ENCODE measurements around the gene ASB16. TPM values are rescaled to one million over a fixed set of nuclear protein-coding genes. Genes with fewer than 3 reads are reported as not detected.

ASB16 gene
- total and polyA plus RNA-seq, 2 donors (not counting 1 experiment from before 2014, with no cell fraction given), result 0.17 TPM; not detected in 1

DNA sequence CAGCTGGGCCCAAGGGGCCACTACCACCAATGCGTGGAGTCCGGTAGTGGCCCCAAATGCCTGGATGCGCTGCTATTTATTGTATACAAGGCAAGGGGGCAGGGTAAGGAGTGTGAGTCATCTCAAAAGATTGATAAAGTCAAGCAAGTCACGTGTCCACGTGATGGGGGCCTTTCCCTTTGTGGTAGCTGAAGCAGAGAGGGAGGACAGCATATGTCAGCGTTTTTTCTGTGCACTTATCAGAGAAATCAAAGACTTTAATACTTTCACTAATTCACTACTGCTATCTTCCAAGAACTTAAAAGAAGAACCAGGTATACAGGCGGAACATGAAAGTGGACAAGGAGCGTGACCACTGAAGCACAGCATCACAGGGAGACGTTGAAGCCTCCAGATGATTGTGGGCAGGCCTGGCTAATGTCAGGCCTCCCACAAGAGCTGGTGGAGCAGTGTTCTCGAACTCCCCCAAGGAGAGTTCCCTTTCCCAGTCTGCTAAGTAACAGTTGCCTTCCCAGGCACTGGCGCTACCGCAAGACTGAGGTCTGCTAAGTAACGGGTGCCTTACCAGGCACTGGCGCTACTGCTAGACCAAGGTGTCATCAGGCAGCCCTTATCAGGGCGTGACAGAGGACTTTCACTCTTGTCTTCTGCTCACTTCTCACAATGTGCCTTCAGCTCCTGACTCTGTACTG lies 10.8 kb upstream of the ASB16 start:
- no peak for TF ChIP-seq EZH2 (IDR thresholded peaks at IDR 0.05; ENCODE audit: low read length, missing control alignments)
- TF ChIP-seq, protein P1, sequence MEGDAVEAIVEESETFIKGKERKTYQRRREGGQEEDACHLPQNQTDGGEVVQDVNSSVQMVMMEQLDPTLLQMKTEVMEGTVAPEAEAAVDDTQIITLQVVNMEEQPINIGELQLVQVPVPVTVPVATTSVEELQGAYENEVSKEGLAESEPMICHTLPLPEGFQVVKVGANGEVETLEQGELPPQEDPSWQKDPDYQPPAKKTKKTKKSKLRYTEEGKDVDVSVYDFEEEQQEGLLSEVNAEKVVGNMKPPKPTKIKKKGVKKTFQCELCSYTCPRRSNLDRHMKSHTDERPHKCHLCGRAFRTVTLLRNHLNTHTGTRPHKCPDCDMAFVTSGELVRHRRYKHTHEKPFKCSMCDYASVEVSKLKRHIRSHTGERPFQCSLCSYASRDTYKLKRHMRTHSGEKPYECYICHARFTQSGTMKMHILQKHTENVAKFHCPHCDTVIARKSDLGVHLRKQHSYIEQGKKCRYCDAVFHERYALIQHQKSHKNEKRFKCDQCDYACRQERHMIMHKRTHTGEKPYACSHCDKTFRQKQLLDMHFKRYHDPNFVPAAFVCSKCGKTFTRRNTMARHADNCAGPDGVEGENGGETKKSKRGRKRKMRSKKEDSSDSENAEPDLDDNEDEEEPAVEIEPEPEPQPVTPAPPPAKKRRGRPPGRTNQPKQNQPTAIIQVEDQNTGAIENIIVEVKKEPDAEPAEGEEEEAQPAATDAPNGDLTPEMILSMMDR (conservative IDR thresholded peaks at IDR 0.05 in 1 of 2, IDR thresholded peaks at IDR 0.05 in 1 of 2; ENCODE audit: low read depth in 1 of 2, low read length in 2 of 2), result no peak
- peaks cover 2% of the 10 kb centered on the region for H3K36me3 ChIP-seq (ENCODE audit: control insufficient read depth, insufficient read depth, low read length)
- no peak overlapping the region for H3K4me2 ChIP-seq (ENCODE audit: extremely low read depth, insufficient read depth, low read length)
- H2AFZ ChIP-seq (ENCODE audit: low read length), result no peak overlapping the region
- DNase-seq (ENCODE audit: low read depth in 2 of 2), result peak in 1 of 2 donors; percentile 35
- H3K9me3 ChIP-seq (ENCODE audit: control insufficient read depth, insufficient read depth, low read depth, low read length), result no peaks in the 10 kb centered on the region
- no peak overlapping the region for H3K9ac ChIP-seq (ENCODE audit: insufficient read depth, low read length)
- no peaks in the 10 kb centered on the region for H3K79me2 ChIP-seq (ENCODE audit: control insufficient read depth, insufficient read depth, low read length)
- H4K20me1 ChIP-seq (ENCODE audit: control insufficient read depth, extremely low read depth, insufficient read depth, low read length), result no peaks in the 10 kb centered on the region
- no peaks in the 10 kb centered on the region for H3K27me3 ChIP-seq (ENCODE audit: control insufficient read depth, insufficient read depth, low read length)
- H3K27ac ChIP-seq (ENCODE audit: insufficient read depth, low read length), result no peak overlapping the region
- H3K4me3 ChIP-seq (replicated peaks in 1 of 4; ENCODE audit: control extremely low read depth in 1 of 4, insufficient read depth in 1 of 4, low read depth in 3 of 4, low read length in 4 of 4), result no peak overlapping the region
- H3K4me1 ChIP-seq (ENCODE audit: control insufficient read depth, extremely low read depth, insufficient read depth, low read length), result no peaks in the 10 kb centered on the region

DNA sequence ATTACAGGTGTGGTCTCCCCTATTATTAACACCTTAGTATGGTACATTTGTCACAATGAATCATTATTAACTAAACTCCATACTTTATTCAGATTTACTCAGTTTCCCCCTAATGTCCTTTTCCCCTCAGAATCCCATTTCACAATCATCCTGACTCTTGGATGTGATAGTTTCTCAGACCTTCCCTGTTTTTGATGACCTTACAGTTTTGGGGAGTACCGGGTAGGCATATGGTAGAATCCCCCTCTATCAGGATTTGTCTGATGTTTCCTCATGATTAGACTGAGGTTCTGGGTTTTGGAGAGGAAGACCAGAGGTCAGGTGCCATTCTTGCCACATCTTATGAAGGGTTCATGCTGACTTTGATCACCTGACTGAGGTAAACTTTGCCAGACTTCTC lies 6.0 kb upstream of the ASB16 start:
- Histone ChIP-seq H3K27me3 (ENCODE audit: control insufficient read depth, insufficient read depth, low read length) (no peaks in the 10 kb centered on the region), H3K4me3 (replicated peaks in 1 of 4; ENCODE audit: control extremely low read depth in 1 of 4, insufficient read depth in 1 of 4, low read depth in 3 of 4, low read length in 4 of 4) (no peak overlapping the region), H3K27ac (ENCODE audit: insufficient read depth, low read length) (no peak overlapping the region), H3K4me2 (ENCODE audit: extremely low read depth, insufficient read depth, low read length) (no peak overlapping the region), H3K9me3 (ENCODE audit: control insufficient read depth, insufficient read depth, low read depth, low read length) (no peaks in the 10 kb centered on the region), H3K4me1 (ENCODE audit: control insufficient read depth, extremely low read depth, insufficient read depth, low read length) (no peaks in the 10 kb centered on the region), H4K20me1 (ENCODE audit: control insufficient read depth, extremely low read depth, insufficient read depth, low read length) (no peaks in the 10 kb centered on the region), H2AFZ (ENCODE audit: low read length) (no peak overlapping the region), H3K79me2 (ENCODE audit: control insufficient read depth, insufficient read depth, low read length) (no peaks in the 10 kb centered on the region), H3K9ac (ENCODE audit: insufficient read depth, low read length) (no peak overlapping the region), H3K36me3 (ENCODE audit: control insufficient read depth, insufficient read depth, low read length) (peaks cover 1% of the 10 kb centered on the region)
- no peak for TF ChIP-seq EZH2 (IDR thresholded peaks at IDR 0.05; ENCODE audit: low read length, missing control alignments)
- TF ChIP-seq, protein P1 (conservative IDR thresholded peaks at IDR 0.05 in 1 of 2, IDR thresholded peaks at IDR 0.05 in 1 of 2; ENCODE audit: low read depth in 1 of 2, low read length in 2 of 2), result no peak
- no peak for DNase-seq (ENCODE audit: low read depth in 2 of 2)

DNA sequence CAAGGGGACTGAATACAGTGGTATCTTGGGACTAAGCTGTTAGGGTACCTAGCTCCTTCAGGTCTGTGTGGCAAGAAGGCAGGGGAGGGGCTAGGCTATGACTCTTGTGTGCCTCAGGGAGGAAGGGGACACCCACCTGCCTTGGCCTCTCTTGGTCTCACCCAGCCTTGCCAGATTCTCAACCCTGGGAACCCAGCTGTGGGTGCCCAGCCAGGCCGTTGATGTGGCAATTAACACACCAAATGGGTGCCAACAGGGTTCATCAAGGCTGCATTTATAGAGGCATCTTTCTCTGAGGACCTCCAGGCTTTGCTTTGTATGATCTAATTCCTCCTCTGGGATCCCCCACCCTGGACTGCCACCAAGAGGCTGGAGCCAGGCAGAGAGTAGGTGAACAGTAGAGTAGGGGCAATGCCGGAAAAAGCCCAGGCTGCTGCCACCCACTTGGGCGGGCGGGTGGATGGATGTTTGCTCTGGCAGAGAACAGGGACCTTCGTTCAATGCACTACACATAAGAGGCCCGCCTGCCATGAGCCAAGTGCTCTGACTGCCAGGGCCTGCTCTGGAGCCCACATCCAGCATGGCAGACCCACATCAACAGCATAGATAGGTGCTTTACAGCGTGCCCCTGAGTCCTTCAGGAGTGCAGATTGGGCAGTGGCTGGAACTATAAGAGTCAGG lies 3.2 kb upstream of the ASB16 start:
- H3K4me3 ChIP-seq (replicated peaks in 1 of 4; ENCODE audit: control extremely low read depth in 1 of 4, insufficient read depth in 1 of 4, low read depth in 3 of 4, low read length in 4 of 4), result no peak overlapping the region
- H4K20me1 ChIP-seq (ENCODE audit: control insufficient read depth, extremely low read depth, insufficient read depth, low read length), result no peaks in the 10 kb centered on the region
- no peak overlapping the region for H3K9ac ChIP-seq (ENCODE audit: insufficient read depth, low read length)
- H3K9me3 ChIP-seq (ENCODE audit: control insufficient read depth, insufficient read depth, low read depth, low read length), result no peaks in the 10 kb centered on the region
- H3K27ac ChIP-seq (ENCODE audit: insufficient read depth, low read length), result no peak overlapping the region
- H3K4me1 ChIP-seq (ENCODE audit: control insufficient read depth, extremely low read depth, insufficient read depth, low read length), result peaks cover 7% of the 10 kb centered on the region
- no peak overlapping the region for H2AFZ ChIP-seq (ENCODE audit: low read length)
- TF ChIP-seq, protein P1 (conservative IDR thresholded peaks at IDR 0.05 in 1 of 2, IDR thresholded peaks at IDR 0.05 in 1 of 2; ENCODE audit: low read depth in 1 of 2, low read length in 2 of 2), result no peak
- TF ChIP-seq EZH2 (IDR thresholded peaks at IDR 0.05; ENCODE audit: low read length, missing control alignments), result no peak
- H3K4me2 ChIP-seq (ENCODE audit: extremely low read depth, insufficient read depth, low read length), result no peak overlapping the region
- no peaks in the 10 kb centered on the region for H3K27me3 ChIP-seq (ENCODE audit: control insufficient read depth, insufficient read depth, low read length)
- H3K36me3 ChIP-seq (ENCODE audit: control insufficient read depth, insufficient read depth, low read length), result no peaks in the 10 kb centered on the region
- no peak for DNase-seq (ENCODE audit: low read depth in 2 of 2)
- H3K79me2 ChIP-seq (ENCODE audit: control insufficient read depth, insufficient read depth, low read length), result no peaks in the 10 kb centered on the region
